HepG2 (cell line): ENCODE results near the gene TAMALIN. TPM values are rescaled to one million over a fixed set of nuclear protein-coding genes. Genes with fewer than 3 reads are reported as not detected.

ENCODE experiments used
- ASH2L ChIP-seq: fragments of 300-600, 200-600 bp; sonication (generic); IDR thresholded peaks from 2 replicates; pipeline ENCODE4 v1.7.0; 2017; ENCODE audit warnings: low read depth, mild to moderate bottlenecking, moderate library complexity, mixed read lengths, low read length; ENCODE audit not compliant: insufficient read length
- ATF2 ChIP-seq: sonication (generic); formaldehyde crosslinking; IDR thresholded peaks from 2 replicates; pipeline ENCODE4 v1.4.0; 2020; ENCODE audit warnings: missing genetic modification reagents
- CAMTA2 ChIP-seq: sonication (generic); formaldehyde crosslinking; IDR thresholded peaks from 2 replicates; pipeline ENCODE4 v1.4.0; 2020; ENCODE audit warnings: mild to moderate bottlenecking, missing genetic modification reagents, borderline replicate concordance
- DPF2 ChIP-seq: sonication (generic); formaldehyde crosslinking; IDR thresholded peaks from 2 replicates; pipeline ENCODE4 v1.4.0; 2020; ENCODE audit warnings: mild to moderate bottlenecking, low read depth, missing genetic modification reagents, borderline replicate concordance
- FOXO1 ChIP-seq: sonication (generic); formaldehyde crosslinking; IDR thresholded peaks from 2 replicates; pipeline ENCODE4 v1.4.0; 2020; ENCODE audit warnings: missing genetic modification reagents
- HNRNPL ChIP-seq: fragments of 200-400 bp; formaldehyde crosslinking; IDR thresholded peaks from 2 replicates; pipeline ENCODE4 v1.6.1; 2017; ENCODE audit warnings: mild to moderate bottlenecking, low read depth, low read length
- KDM1A ChIP-seq: IDR thresholded peaks from 2 replicates; pipeline ENCODE4 v1.6.1; 2016; ENCODE audit warnings: missing compliant biosample characterization
- KLF11 ChIP-seq: IDR thresholded peaks from 2 replicates; pipeline ENCODE4 v1.6.1; 2016; ENCODE audit warnings: missing compliant biosample characterization
- KLF12 ChIP-seq: sonication (generic); formaldehyde crosslinking; IDR thresholded peaks from 2 replicates; pipeline ENCODE4 v1.4.0; 2020; ENCODE audit warnings: missing genetic modification reagents, borderline replicate concordance
- MTF2 ChIP-seq: sonication (generic); formaldehyde crosslinking; IDR thresholded peaks from 2 replicates; pipeline ENCODE4 v1.5.0; 2020; ENCODE audit warnings: missing genetic modification reagents, borderline replicate concordance
- NFE2 ChIP-seq: sonication (generic); formaldehyde crosslinking; IDR thresholded peaks from 2 replicates; pipeline ENCODE4 v1.4.0; 2020; ENCODE audit warnings: missing genetic modification reagents
- NFRKB ChIP-seq: fragments of 450-650 bp; IDR thresholded peaks from 2 replicates; pipeline ENCODE4 v1.6.1; 2017
- RFX5 ChIP-seq: IDR thresholded peaks from 2 replicates; pipeline ENCODE4 v1.6.1; 2011; ENCODE audit warnings: low read depth, low read length, improper control_type of control experiment
- RNF219 ChIP-seq: sonication (generic); formaldehyde crosslinking; IDR thresholded peaks from 2 replicates; pipeline ENCODE4 v1.5.0; 2020; ENCODE audit warnings: mild to moderate bottlenecking, missing genetic modification reagents
- STAG1 ChIP-seq: sonication (generic); formaldehyde crosslinking; IDR thresholded peaks from 2 replicates; pipeline ENCODE4 v1.4.0; 2020; ENCODE audit warnings: missing genetic modification reagents
- ZBTB2 ChIP-seq: sonication (generic); formaldehyde crosslinking; IDR thresholded peaks from 2 replicates; pipeline ENCODE4 v1.8.0; 2022; ENCODE audit warnings: low read depth, missing genetic modification reagents
- ZFP36 ChIP-seq: fragments of 150-350 bp; IDR thresholded peaks from 2 replicates; pipeline ENCODE4 v1.6.1; 2018; ENCODE audit warnings: borderline replicate concordance, low read length, low read depth; ENCODE audit not compliant: partially characterized antibody
- ZFP37 ChIP-seq: sonication (generic); formaldehyde crosslinking; IDR thresholded peaks from 2 replicates; pipeline ENCODE4 v1.4.0; 2020; ENCODE audit warnings: missing genetic modification reagents, borderline replicate concordance
- ZNF17 ChIP-seq: sonication (generic); formaldehyde crosslinking; IDR thresholded peaks from 2 replicates; pipeline ENCODE4 v1.5.0; 2020; ENCODE audit warnings: mild to moderate bottlenecking, missing genetic modification reagents
- ZNF253 ChIP-seq: sonication (generic); formaldehyde crosslinking; IDR thresholded peaks from 2 replicates; pipeline ENCODE4 v1.8.0; 2022; ENCODE audit warnings: mild to moderate bottlenecking, missing genetic modification reagents, borderline replicate concordance
- ZNF282 ChIP-seq: fragments of 450-650 bp; IDR thresholded peaks from 2 replicates; pipeline ENCODE4 v1.6.1; 2018; ENCODE audit not compliant: partially characterized antibody
- ZNF331 ChIP-seq: sonication (generic); formaldehyde crosslinking; IDR thresholded peaks from 2 replicates; pipeline ENCODE4 v1.4.0; 2020; ENCODE audit warnings: missing genetic modification reagents
- ZNF572 ChIP-seq: sonication (generic); formaldehyde crosslinking; IDR thresholded peaks from 2 replicates; pipeline ENCODE4 v1.5.1; 2020; ENCODE audit warnings: mild to moderate bottlenecking, missing genetic modification reagents
- ZNF629 ChIP-seq: sonication (generic); formaldehyde crosslinking; conservative IDR thresholded peaks from 2 replicates; pipeline ENCODE4 v1.5.0; 2020; ENCODE audit warnings: missing genetic modification reagents
- ZNF790 ChIP-seq: sonication (generic); formaldehyde crosslinking; IDR thresholded peaks from 2 replicates; pipeline ENCODE4 v1.8.0; 2022; ENCODE audit warnings: missing genetic modification reagents, mild to moderate bottlenecking, borderline replicate concordance
- polyA plus RNA-seq, 8 experiments: library from polyadenylated mRNA; depleted of rRNA in 3 of 8; stranded (reverse) in 7 of 8; unstranded in 1 of 8; fragments of >200 nt; fragmentation: Illumina TruSeq in 4 of 8; extraction: Trizol in 4 of 8; gene quantifications; 2 replicates each; pipeline versions ENCODE4 v1.2.1 to v1.2.3, GENCODE V29; 2011 to 2016; ENCODE audit warnings: low read depth in 4 of 8, missing spikeins in 1 of 8, mixed read lengths in 1 of 8; ENCODE audit not compliant: insufficient read depth in 1 of 8
- total RNA-seq, 5 experiments: library from RNA; depleted of rRNA; stranded (reverse); fragments of >200 nt; fragmentation: Illumina TruSeq; extraction: Trizol; gene quantifications; 2 replicates each; pipeline ENCODE4 v1.2.3, GENCODE V29; 2016; ENCODE audit warnings: low read depth in 1 of 5

TAMALIN gene
- total and polyA plus RNA-seq, 2 of the 13 experiments (the other 11 are each of a cell fraction or from before 2014, with no cell fraction given), result 2.9 to 10.9 TPM

- TF ChIP-seq DPF2 (no peak), ZBTB2 (CRISPR knock-in tag) (no peak), ZNF790 (CRISPR knock-in tag) (peak; percentile 37; the same call in 1 of the 2 replicates), MTF2 (CRISPR knock-in tag) (no peak), KLF12 (CRISPR knock-in tag) (peak; percentile 76; the same call in 1 of the 2 replicates), STAG1 (CRISPR knock-in tag) (peak; percentile 76), ZNF572 (CRISPR knock-in tag) (0 out of 2 replicates have a peak, but pooled peaks have one; percentile 48), NFE2 (CRISPR knock-in tag) (no peak), ASH2L (no peak), ZNF17 (CRISPR knock-in tag) (no peak), ZNF282 (no peak), RNF219 (CRISPR knock-in tag) (no peak), ZNF629 (CRISPR knock-in tag) (no peak), ZFP36 (no peak), NFRKB (no peak), RFX5 (no peak), CAMTA2 (no peak), KDM1A (CRISPR knock-in tag) (no peak), FOXO1 (CRISPR knock-in tag) (no peak), ATF2 (CRISPR knock-in tag) (no peak), ZNF331 (no peak; the same call in 1 of the 2 replicates), ZNF253 (CRISPR knock-in tag) (no peak), KLF11 (CRISPR knock-in tag) (no peak), HNRNPL (no peak), ZFP37 (CRISPR knock-in tag) (no peak)
Observed at GRCh38 chr12:52023182-52023975, 16.6 kb downstream of the TAMALIN start (continued).
